ENCODE data around the gene PIN4. TPM values are rescaled to one million over a fixed set of nuclear protein-coding genes. Genes with fewer than 3 reads are reported as not detected.

PIN4 gene
- total and polyA plus RNA-seq, 2 of the 8 experiments (the other 6 are each of a cell fraction or from before 2014, with no cell fraction given): 4.8 to 9.4 TPM

- H4K8ac ChIP-seq (ENCODE audit: extremely low read depth, insufficient read depth, low read length): no peak overlapping the region
- H3K27me3 ChIP-seq (replicated peaks in 1 of 4; ENCODE audit: control insufficient read depth in 3 of 4, extremely low read depth in 1 of 4, insufficient read depth in 3 of 4, low read length in 3 of 4): no peaks in the 10 kb centered on the region
- no peak overlapping the region for H3K4me2 ChIP-seq (ENCODE audit: insufficient read depth in 1 of 2, low read depth in 2 of 2, low read length in 2 of 2)
- H3K56ac ChIP-seq (replicated peaks; ENCODE audit: insufficient read length, low read depth, low read length): no peak overlapping the region
- no peak overlapping the region for H2BK120ac ChIP-seq (replicated peaks; ENCODE audit: low read depth, low read length)
- H3K9ac ChIP-seq (replicated peaks in 1 of 4; ENCODE audit: extremely low read depth in 1 of 4, low read depth in 3 of 4, low read length in 3 of 4): no peak overlapping the region
- POLR2A ChIA-PET (ENCODE audit: partially characterized antibody): no interaction called here
- no peak overlapping the region for H3K27ac ChIP-seq (ENCODE audit: low read depth, low read length)
- H2BK15ac ChIP-seq (ENCODE audit: low read length): no peak overlapping the region
- WGBS, 2 experiments (ENCODE audit: extremely low coverage in 1 of 2, insufficient coverage in 1 of 2, insufficient read length in 1 of 2, insufficient replicate concordance in 2 of 2, low coverage in 1 of 2, low lambda C conversion rate in 2 of 2, missing lambda C conversion rate in 1 of 2): 81% methylated on average over 4 of the region's 4 CpGs; no CpG with 5 or more reads in 1 of the 2 experiments
- H3K4me3 ChIP-seq (ENCODE audit: extremely low read depth in 1 of 4, insufficient read depth in 2 of 4, low read depth in 3 of 4, low read length in 4 of 4): no peak overlapping the region
- H3K36me3 ChIP-seq (ENCODE audit: control insufficient read depth in 2 of 4, insufficient read depth in 4 of 4, low read length in 3 of 4): peaks cover 0 to 4% (median 2%) of the 10 kb centered on the region in 4 experiments; a peak in 2 of 8 replicates
- H2AK5ac ChIP-seq (ENCODE audit: low read depth, low read length): no peak overlapping the region
- H3K4ac ChIP-seq (replicated peaks; ENCODE audit: insufficient read length, low read depth, low read length): no peak overlapping the region
- peaks cover 0 to 3% of the 10 kb centered on the region in 2 experiments for H4K20me1 ChIP-seq (replicated peaks in 1 of 2; ENCODE audit: control insufficient read depth in 1 of 2, insufficient read depth in 2 of 2, low read length in 2 of 2)
- H3K23me2 ChIP-seq (ENCODE audit: low read depth, low read length): no peaks in the 10 kb centered on the region
- H2BK5ac ChIP-seq (ENCODE audit: low read depth, low read length): no peak overlapping the region
- no peak overlapping the region for H4K91ac ChIP-seq (replicated peaks; ENCODE audit: insufficient read length, low read length)
- no peak overlapping the region for H4K5ac ChIP-seq (ENCODE audit: insufficient read length, low read depth, low read length)
- H3K79me2 ChIP-seq (ENCODE audit: control insufficient read depth in 1 of 2, insufficient read depth in 2 of 2, low read length in 2 of 2): no peaks in the 10 kb centered on the region
- H3K14ac ChIP-seq (ENCODE audit: insufficient read length): no peak overlapping the region
- no peaks in the 10 kb centered on the region for H3K79me1 ChIP-seq (ENCODE audit: low read depth, low read length)
- DNase-seq (ENCODE audit: low read depth in 1 of 2, low spot score in 2 of 2): no peak
- H3K9me3 ChIP-seq (ENCODE audit: insufficient read depth in 2 of 2, low read depth in 1 of 2, low read length in 1 of 2): no peaks in the 10 kb centered on the region
- CTCF ChIA-PET (ENCODE audit: partially characterized antibody): no interaction called here
- no peak overlapping the region for H2BK12ac ChIP-seq (ENCODE audit: low read depth, low read length)
- H3K4me1 ChIP-seq (replicated peaks in 1 of 4; ENCODE audit: control insufficient read depth in 3 of 4, insufficient read depth in 4 of 4, low read length in 3 of 4): no peaks in the 10 kb centered on the region
- H3K23ac ChIP-seq (ENCODE audit: insufficient read length): no peak overlapping the region
- no peak overlapping the region for H3K18ac ChIP-seq (ENCODE audit: extremely low read depth, low read length)
- H2BK20ac ChIP-seq (ENCODE audit: low read length): no peak overlapping the region
- FAIRE-seq: no peak
- H2AFZ ChIP-seq (ENCODE audit: low read length): no peak overlapping the region
- TF ChIP-seq KDM4A (IDR thresholded peaks at IDR 0.05; ENCODE audit: low read depth, low read length, severe bottlenecking) (no peak), GTF2F1 (IDR thresholded peaks at IDR 0.05; ENCODE audit: borderline replicate concordance, low read depth, low read length) (no peak), TEAD4 (IDR thresholded peaks at IDR 0.05; ENCODE audit: low read depth, low read length) (no peak), TBP (IDR thresholded peaks at IDR 0.05; ENCODE audit: low read depth, low read length) (no peak), JUND (IDR thresholded peaks at IDR 0.05; ENCODE audit: low read length) (no peak), EP300 (IDR thresholded peaks at IDR 0.05; ENCODE audit: borderline replicate concordance in 1 of 2, low read depth in 2 of 2, low read length in 2 of 2) (no peak), SRF (IDR thresholded peaks at IDR 0.05; ENCODE audit: low read depth, low read length) (no peak), CTBP2 (IDR thresholded peaks at IDR 0.05; ENCODE audit: borderline replicate concordance, insufficient read depth, insufficient read length, low read length) (no peak), EZH2 (IDR thresholded peaks at IDR 0.05; ENCODE audit: low read depth, low read length, severe bottlenecking) (no peak), SIX5 (IDR thresholded peaks at IDR 0.05; ENCODE audit: low read depth, low read length) (no peak), SP1 (IDR thresholded peaks at IDR 0.05; ENCODE audit: low read depth, low read length) (no peak)
Measured at GRCh38 chrX:72141372-72142004, 40.1 kb upstream of the PIN4 start.

Measured in H1 (cell line).